Mammary epithelial cell (primary cell): ENCODE measurements around the gene TRIM17.

Experiments used
- EZH2 ChIP-seq: IDR thresholded peaks from 2 replicates; pipeline ENCODE4 v1.6.1; 2012; ENCODE audit warnings: low read length, inconsistent platforms, borderline replicate concordance
- TF ChIP-seq, protein P1 (sequence below), 2 donors: IDR thresholded peaks in 1 of 2; conservative IDR thresholded peaks in 1 of 2; 2 replicates each; pipeline ENCODE4 v1.5.1; 2011 to 2012; ENCODE audit warnings: inconsistent platforms in 2 of 2, low read length in 2 of 2, mild to moderate bottlenecking in 2 of 2, control low read depth in 1 of 2, low read depth in 1 of 2; ENCODE audit not compliant: insufficient read depth in 1 of 2; ENCODE audit errors: extremely low read depth in 1 of 2

DNA sequence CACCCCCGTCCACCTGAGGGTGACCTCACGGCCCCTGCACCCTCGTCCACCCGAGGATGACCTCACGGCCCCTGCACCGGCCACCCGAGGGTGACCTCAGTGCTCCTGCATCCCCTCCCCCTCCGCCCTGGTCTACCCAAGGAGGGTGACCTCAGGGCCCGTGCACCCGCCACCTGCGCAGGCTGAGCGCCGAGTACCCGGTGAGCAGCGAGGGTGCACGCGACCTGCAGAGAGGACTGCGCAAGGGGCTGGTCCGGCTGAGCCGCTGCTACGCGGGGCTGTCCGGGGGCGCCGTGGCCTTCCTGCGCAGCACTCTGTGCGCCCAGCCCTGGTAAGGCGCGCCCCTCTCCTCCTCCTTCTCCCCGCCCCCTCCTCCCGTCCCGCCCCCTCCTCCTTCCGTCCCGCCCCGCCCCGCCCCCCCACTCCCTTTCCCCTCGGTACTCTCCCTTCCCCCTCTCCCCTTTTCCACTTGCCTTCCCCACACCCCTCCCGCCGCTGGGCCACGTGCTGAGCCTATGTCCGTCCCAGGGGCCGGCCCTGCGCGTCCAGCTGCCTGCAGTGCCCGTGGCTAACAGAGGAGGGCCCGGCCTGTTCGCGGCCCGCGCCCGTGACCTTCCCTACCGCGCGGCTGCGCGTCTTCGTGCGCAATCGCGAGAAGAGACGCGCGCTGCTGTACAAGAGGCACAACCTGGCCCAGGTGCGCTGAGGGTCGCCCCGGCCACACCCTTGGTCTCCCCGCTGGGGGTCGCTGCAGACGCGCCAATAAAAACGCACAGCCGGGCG is 38.4 kb downstream of the TRIM17 start:
- TF ChIP-seq, protein P1, sequence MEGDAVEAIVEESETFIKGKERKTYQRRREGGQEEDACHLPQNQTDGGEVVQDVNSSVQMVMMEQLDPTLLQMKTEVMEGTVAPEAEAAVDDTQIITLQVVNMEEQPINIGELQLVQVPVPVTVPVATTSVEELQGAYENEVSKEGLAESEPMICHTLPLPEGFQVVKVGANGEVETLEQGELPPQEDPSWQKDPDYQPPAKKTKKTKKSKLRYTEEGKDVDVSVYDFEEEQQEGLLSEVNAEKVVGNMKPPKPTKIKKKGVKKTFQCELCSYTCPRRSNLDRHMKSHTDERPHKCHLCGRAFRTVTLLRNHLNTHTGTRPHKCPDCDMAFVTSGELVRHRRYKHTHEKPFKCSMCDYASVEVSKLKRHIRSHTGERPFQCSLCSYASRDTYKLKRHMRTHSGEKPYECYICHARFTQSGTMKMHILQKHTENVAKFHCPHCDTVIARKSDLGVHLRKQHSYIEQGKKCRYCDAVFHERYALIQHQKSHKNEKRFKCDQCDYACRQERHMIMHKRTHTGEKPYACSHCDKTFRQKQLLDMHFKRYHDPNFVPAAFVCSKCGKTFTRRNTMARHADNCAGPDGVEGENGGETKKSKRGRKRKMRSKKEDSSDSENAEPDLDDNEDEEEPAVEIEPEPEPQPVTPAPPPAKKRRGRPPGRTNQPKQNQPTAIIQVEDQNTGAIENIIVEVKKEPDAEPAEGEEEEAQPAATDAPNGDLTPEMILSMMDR (conservative IDR thresholded peaks at IDR 0.05 in 1 of 2, IDR thresholded peaks at IDR 0.05 in 1 of 2; ENCODE audit: extremely low read depth in 1 of 2, insufficient read depth in 1 of 2, low read depth in 1 of 2, low read length in 2 of 2) = peak; percentile 31 to 51
- no peak for TF ChIP-seq EZH2
